KBM-7 (cell line): Measurements from ENCODE around the gene CACNA1I.

Source experiments
- DNase-seq: peaks from one replicate; pipeline ENCODE4 v3.0.0-alpha.2; 2015
- in situ Hi-C: fragments of 300-500 bp; cut with MboI; formaldehyde crosslinking; loops from 2 replicates; pipeline ENCODE4 v1.14.3; 2020; ENCODE audit warnings: low sequenced_read_pairs, low pct_unique_long_range_greater_than_20kb, mixed read lengths

CACNA1I gene

DNA sequence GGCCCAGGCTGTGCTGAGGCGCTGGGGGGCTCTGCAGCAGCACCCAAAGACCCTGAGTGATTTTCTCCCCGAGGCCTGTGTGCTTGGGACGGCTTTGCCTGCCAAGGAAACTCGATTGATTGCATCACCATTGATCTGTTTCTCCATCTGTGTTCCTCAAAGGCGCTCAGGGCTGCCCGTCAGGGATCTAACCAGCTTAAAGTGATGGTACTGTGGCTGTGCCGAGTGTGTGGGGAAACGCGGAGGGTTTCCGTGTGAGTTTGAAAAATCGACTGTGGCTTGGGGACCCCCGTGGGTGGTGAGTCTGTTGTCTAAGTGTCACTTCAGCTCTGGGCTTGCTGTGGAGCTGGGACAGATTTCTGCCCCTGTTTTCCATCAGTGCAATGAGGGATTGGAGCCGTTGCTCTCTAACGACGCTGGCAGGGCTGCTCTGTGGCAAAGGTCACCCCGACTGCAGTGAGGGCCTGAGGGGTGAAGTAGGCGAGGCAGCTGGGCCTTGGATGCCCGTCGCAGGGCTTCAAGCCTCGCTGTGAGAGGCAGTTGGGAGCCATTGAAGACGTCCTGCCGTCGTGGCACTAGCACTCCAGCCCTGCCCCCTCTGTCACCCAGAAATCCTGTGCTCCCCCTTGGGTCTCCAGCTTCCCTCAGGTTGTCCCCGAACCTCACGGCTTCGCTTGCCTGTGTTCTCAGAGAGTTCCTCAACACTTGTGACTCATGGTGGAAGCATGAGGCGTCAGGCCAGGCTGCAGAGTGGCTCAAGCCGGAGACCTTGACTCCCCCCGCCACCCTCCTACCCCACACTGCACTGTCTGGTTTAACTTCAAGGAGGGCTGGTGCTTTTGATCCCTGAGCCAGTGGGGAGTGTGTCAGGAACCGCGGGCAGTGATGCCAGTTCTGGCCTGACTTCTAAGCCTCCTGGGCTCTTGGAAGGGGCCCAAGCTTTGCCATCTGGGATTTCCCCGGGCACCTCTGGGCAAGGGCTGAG lies 21.8 kb downstream of the CACNA1I start:
- no peak for DNase-seq

DNA sequence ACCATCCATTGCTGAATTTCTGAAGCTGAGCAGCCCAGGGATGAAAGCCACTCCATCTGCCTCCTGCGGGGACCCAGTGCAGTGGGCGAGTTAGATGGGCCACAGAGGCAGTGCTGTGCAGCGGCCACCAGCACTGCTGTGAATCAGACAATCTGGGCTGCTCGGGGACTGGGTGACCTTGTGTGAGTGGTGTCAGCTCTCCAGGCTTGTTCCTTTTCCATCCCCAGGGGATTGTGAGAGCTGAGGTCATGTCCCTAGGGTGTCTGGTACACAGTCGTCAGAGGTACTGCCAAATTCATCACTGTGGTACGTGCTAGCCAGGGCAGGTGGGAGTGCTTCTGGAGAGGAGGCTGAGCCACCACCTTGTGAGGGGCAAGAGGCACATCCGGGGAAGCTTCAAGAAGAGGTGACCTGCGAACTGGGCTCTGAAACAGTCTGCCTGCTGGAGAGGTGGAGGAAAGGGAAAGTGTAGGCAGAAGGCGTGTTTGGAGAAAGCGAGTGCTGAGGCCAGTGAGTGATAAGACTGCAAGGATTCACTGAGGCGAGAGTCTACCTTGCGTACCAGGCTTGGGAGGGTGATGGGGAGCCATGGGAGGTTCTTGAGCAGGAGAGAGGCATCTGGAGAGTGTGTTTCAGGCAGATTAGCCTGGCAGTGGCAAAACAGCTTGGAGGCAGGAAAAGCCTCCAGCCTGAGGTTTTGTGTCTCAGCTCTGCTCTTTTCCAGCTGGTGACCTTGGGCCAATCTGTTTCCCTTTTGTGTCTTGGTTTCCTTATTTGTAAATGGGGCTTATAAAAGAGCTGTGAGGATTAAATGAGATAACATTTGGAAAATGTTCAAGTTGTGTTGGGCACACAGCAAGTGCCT lies 22.7 kb downstream of the CACNA1I start:
- DNase-seq, result no peak

More for the DNA sequence above, 21.8 kb downstream of the CACNA1I start:
- in situ Hi-C loops, result no loop called here

DNA sequence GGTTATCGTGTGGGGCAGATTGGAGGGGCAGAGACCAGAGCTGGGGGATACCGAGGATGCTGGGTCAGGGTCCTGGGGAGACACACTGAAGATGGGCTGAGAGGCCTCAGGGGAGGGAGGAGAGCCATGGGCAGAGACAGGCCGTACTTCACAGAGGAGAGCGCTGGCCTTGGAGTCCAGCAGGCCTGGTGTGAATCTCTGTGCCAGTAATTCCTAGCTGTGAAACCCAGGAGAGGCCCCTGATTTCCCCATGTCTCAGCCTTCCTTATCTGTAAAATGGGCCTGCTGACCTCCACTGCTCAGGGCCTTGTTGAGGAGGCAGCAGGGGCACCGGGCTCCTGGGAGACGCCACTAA lies 23.4 kb downstream of the CACNA1I start:
- in situ Hi-C loops, result no loop called here

More for the DNA sequence above, 22.7 kb downstream of the CACNA1I start:
- in situ Hi-C loops, result no loop called here

DNA sequence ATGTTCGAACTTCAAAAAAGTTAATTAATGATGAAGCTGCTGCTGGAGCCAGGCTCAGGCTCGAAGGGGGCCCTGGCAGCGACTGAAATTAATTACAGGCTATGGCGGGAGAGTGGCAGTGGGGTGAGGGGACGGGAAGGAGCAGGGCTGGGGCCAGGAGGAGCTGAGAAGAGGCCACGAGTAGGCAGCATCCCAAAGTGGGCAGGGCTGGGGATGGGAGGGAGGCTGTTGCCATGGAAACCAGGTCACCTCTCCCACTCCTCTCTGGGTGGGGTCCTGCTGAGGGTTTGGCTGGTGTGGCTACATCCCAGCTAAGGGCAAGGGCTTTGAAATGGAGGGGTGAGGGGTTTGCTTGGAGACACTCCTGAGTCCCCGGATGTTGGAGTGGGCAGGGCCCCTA lies 23.9 kb downstream of the CACNA1I start:
- in situ Hi-C loops, result no loop called here
- DNase-seq, result no peak

More for the DNA sequence above, 23.4 kb downstream of the CACNA1I start:
- no peak for DNase-seq

DNA sequence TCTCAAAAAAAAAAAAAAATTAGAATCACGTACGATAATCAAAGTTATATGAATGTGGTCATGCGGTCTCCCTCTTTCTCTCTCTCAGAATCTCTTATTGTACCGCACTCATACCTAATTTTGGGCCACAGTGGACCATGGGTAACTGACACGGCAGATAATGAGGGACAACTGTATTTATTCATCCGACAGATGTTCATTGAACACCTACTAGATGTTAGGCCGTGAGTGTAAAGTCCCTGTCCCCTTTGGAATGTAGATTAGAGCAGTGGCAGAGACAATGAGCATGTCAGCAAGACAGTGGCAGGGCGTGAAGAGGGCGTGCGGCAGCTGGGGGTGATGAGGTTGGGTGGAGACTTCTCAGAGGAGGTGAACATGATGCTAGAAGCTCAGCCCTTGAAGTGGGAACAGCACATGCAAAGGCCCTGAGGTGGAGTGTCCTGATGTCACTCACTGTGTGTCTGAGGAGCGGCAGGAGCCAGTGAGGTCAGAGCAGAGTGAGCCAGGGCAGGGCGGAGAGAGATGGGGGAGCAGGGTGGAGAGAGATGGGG lies 25.1 kb downstream of the CACNA1I start:
- no peak for DNase-seq
- in situ Hi-C loops, result no loop called here

DNA sequence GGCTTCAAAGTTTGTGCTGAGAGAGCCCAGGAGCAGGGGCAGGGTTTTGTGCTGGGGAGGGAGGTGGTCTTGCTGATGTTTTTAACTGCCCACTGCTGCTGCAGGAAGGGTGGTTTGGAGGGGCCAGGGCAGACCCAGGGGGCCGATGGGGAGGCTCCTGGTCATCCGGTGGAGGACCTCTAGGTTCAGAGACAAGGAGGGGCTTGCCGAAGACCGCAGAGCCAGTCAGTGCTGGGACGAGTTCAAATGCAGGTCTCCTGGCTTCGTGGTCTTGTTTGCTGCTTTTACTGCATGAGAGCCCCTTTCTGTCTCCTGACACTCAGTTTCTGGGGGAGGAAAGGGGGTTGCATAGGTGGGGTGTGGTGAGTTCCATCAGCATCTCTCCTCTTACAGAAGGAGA lies 26.0 kb downstream of the CACNA1I start:
- in situ Hi-C loops, result no loop called here
- DNase-seq, result no peak

DNA sequence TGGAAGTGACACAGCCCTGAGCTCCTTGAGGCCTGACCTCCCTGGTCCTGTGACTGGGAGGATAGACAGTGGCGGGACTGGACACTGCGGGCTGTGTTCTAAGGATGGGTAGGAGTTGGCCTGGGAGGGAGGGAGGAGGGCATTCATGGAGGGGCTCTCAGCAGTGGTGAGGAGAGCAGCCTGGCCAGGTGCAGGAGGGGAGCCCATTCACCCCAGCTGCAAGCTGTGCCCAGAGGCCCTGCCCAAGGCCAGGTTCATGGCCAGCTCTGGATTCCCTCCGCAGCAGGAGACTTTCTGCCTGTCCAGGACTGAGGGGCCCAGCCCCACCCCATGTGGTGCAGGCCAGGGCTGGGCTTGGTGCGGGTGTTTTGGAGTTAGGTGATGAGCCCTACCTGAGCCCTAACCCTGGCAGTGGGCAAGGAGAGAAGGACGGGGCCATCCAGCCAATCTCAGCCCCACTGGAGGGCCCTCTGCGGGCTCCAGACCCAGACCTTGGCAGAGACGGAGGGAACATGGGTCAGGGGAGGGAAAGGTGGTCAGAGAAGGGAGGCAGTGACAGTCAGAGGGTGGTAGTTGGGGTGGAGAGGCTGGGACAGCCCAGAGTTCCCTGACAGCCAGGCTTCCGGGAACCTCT lies 26.8 kb downstream of the CACNA1I start:
- no peak for DNase-seq
- in situ Hi-C loops, result no loop called here

DNA sequence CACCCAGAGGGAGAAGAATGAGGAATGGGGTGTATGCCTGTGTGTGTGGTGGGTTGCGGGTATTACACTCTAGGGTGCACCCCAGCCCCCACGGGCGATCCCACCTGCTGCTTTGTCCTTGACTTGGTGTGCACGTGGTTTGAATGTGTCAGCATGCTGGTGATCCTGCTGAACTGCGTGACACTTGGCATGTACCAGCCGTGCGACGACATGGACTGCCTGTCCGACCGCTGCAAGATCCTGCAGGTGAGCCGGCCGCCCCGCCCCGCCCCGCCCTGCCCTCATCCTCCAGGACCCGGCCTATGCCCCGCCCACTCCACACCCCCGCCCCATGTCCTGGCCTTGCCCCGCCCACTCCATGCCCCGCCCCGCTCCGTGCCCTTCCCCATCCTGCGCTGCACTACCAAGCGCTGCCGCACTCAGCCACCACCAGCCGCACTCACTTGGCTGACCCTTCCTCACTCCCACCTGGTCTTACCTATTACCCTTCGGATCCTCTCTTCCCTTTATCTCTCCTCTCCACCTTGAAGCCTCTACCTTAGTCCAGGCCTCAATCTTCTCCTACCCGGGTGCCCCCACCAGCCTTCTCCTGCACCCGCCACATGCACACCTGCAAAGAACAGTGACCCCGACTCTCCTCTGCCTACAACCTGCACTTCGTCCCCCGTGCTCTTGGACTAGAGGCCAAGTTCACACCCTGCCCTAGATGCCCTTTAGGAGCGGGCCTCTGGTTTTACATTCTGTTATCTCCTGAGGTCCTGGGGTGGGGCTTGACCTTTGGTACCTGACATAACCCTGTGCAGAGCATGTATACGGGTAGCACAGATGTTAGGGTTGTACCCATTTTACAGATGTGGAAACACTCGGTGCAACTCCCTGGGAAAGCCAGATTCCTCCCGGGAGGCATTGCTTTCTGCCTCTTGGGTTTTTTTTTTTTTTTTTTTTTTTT lies 27.7 kb downstream of the CACNA1I start:
- in situ Hi-C loops, result no loop called here
- no peak for DNase-seq

DNA sequence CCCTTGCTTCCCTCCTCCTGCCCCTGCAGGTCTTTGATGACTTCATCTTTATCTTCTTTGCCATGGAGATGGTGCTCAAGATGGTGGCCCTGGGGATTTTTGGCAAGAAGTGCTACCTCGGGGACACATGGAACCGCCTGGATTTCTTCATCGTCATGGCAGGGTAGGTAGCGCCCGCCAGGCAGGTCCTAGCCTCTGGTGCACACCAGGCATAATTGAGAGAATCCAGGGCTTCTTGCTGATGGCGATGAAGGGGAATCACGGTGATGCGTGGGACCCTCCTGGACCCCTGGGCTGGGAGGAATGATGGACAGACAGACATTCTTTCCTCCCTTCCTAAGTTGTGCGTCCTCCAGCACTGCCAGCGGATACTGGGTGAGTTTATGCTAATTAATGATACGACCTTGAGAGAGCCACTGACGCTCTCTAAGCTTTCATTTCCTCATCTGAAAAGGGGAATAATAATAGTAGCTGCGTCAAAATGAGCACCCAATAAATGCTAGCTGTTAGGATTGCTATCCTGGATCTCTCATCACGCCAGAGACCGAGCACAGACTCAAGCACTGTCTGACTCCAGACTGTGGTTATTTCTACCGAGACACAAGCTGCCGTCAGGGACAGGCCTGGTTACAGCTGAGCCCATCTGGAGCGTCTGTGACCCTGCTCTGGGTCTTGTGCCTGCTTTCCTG lies 30.1 kb downstream of the CACNA1I start:
- in situ Hi-C loops, result no loop called here

DNA sequence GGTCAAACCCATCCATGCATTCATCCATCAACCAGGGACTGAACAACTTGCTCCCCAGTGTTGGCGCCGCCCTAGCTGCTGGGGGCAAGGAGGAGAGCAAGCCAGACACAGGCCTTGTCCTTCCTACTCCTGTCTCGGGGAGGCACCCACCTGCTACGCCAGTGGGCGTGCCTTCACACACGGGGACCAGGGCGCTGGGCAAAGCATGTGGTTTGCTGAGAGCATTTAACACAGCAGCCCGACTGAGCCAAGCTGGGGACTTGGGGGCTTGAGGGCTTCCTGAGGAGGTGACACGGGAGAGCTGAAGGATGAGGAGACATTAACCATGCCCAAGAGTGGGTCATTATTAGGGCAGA lies 30.6 kb downstream of the CACNA1I start:
- no peak for DNase-seq
- in situ Hi-C loops, result no loop called here

More for the DNA sequence above, 30.1 kb downstream of the CACNA1I start:
- no peak for DNase-seq

DNA sequence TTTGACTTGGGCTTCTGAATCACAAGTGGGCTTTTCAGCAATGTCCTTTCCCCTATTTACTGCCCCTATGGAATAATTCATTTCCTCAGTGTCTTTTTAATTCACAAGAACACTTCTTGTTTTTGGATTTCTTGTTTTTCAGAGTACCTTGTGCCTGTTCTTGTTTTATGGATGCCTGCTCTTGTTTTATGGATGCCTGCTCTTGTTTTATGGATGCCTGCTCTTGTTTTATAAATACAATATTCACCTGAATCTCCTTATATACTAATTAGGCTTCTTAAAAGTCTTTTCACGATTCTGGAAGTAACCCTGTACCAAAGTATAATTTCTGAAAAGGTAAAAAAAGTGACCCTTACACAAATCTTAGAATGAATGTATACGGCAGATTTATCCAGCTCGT lies 32.8 kb downstream of the CACNA1I start:
- in situ Hi-C loops, result no loop called here

DNA sequence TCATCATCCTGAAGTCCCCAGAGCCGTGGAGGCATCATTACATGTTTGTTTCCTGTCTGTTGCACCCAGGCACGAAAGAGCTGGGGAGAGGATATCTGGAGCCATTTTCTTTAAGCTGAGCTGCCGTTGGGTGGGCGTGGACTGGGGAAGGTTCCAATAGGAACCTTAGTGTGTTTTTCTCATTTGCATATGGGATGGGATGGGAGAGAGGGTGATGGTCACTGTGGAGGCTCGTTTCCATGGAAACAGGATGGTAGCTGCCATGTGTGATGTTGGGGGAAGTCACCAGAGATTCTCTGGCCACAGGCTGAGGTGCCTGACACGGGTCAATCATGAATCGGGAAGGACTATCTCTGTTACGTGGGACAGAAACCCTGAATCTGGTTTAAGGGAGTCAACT lies 39.7 kb downstream of the CACNA1I start:
- in situ Hi-C loops, result no loop called here
- DNase-seq, result no peak

More for the DNA sequence above, 32.8 kb downstream of the CACNA1I start:
- no peak for DNase-seq

DNA sequence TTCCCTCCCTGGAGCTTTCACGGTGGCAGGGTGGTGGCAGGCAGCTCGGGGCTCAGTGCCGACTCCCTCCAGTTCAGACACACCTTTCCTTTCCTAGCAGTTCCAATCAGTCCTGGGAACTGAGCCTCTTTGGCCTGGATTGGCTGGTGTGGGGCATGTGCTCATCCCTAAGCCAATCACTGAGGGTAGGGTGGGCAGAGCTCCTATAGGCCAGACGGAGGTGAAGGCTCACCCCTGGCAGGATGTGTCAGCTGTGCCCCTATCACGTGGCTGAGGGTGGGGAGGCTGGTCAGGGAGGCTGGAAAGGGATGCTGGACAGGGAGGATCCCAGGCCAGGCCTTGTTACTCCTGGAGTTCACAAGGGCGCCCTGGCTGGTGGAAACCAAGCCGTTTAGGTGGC lies 40.2 kb downstream of the CACNA1I start:
- DNase-seq, result no peak
- in situ Hi-C loops, result no loop called here

DNA sequence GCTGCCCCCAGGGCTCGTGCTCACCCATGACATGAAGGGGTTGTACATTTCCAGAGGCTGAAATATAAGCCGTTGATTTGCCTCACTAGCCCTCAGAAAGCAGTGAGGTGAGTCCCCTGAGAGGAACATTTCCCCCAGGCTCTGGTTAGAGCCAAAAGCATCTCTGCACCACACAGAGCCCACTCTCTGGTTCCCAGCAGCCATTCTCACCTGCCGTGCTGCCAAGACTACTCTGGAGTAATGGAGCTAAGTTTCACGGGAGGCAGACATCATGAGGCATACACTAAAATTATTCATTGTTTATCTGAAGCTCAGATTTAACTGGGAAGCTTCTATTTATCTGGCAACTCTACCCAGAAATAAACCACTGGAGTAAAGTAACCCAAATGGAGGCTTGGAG lies 40.8 kb downstream of the CACNA1I start:
- no peak for DNase-seq
- in situ Hi-C loops, result no loop called here

DNA sequence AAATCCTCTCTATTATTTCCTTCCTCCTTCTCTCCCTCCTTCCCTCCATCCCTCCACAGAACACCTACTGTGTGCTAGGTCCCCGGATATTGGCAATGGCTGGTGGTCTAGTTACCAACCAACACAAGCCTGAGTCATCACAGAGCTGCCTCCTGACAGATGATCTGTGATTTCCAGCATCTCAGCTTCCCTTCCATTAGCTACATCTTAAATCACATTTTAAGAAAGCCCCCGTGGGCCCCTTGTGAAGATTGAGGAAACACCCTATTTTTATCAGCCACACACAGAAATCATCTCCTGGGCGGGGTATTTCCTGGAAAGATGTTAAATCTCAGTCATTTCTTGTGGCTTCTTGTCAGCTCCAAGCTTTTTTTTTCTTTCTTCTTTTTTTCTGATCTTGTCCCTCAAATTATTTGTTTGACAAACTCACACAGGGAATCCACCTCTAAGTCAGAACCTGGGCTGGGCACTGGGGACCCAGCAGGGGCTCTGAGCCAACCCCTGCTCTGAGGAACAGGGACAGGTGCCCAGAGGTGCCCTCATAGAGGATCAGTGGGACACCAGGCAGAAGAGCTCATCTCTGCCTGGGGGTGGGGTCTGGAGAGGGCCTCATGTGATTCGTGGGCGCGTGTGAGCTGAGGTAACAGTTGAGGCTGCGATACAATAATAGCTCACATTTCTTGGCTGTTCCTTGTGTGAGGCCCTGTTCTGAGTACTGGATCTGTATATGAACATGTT lies 42.4 kb downstream of the CACNA1I start:
- DNase-seq, result no peak
- in situ Hi-C loops, result no loop called here

DNA sequence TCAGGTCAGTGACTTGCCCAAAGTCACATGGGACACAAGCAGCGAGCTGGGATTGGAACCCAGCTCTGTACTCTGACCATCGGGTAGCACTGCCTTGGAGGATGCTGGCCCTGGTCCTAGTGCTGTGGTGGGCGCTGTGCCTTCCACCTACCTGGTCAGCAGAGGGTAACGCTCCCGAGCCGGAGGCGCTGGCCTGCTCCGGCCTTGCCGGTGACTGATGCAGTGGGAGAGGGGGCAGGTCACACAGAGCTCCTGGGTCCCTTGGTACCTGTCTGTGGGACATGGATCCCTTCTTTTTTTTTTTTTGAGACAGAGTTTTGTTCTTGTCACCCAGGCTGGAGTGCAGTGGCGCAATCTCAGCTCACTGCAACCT lies 43.0 kb downstream of the CACNA1I start:
- no peak for DNase-seq
- in situ Hi-C loops, result no loop called here

DNA sequence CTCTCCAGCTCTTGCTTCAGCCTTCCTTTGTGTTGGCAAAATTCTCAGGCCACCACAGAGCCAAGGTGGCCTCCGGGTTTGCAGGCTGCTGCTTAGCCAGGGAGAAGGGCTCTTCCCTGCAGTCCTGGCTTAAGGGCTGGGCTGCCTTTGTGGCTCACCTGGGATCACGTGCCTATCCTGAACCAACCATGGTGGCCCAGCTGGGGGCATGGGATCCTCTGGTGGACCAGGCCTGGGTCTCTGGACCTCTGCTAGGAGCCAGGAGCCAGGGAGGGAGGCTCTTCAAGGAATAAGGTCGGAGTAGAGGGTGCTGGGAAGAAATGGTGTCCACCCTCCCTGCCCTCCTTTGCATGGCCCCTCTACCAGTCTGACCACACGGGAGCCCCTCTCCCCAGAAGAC lies 43.9 kb downstream of the CACNA1I start:
- in situ Hi-C loops, result no loop called here

More for the DNA sequence above, 43.9 kb downstream of the CACNA1I start:
- no peak for DNase-seq
